Lower leg skin (tissue), 3 donors: ENCODE measurements around the gene DHCR7.

Experiments
- CTCF ChIP-seq, 3 donors: fragments of 450-650 bp; IDR thresholded peaks; one replicate each; pipeline ENCODE4 v1.5.1; 2016; ENCODE audit warnings: antibody characterized with exemption in 3 of 3, mild to moderate bottlenecking in 3 of 3, moderate library complexity in 2 of 3
- POLR2A ChIP-seq, 2 donors: fragments of 450-650 bp; IDR thresholded peaks; one replicate each; pipeline ENCODE4 v1.6.1; 2016 to 2017; ENCODE audit warnings: antibody characterized with exemption in 2 of 2, mild to moderate bottlenecking in 1 of 2, moderate library complexity in 1 of 2

GRCh38 chr11:71477641-71478527 is 29.7 kb upstream of the DHCR7 start:
- no peak for TF ChIP-seq CTCF (IDR thresholded peaks at IDR 0.05)
- no peak for TF ChIP-seq POLR2A (IDR thresholded peaks at IDR 0.05)
